Right lobe of liver (tissue), 6 donors: ENCODE data around the gene XIST. TPM values are rescaled to one million over a fixed set of nuclear protein-coding genes. Genes with fewer than 3 reads are reported as not detected.

Experiments
- ATAC-seq, 4 donors: fragments of 200-7000 bp; cut with Tn5 transposase; one replicate each; pipeline ENCODE4 v1.9.1; 2020; ENCODE audit warnings: mild to moderate bottlenecking in 4 of 4, moderate library complexity in 4 of 4
- DNase-seq, 3 donors: peaks; one replicate each; pipeline ENCODE4 v3.0.0-alpha.2; 2020
- H3K27ac ChIP-seq, 3 donors: fragments of 200-600 bp; one replicate each; pipeline ENCODE4 v1.8.0; 2022
- H3K27me3 ChIP-seq, 2 donors: fragments of 200-600 bp; one replicate each; pipeline ENCODE4 v1.8.0; 2022
- H3K36me3 ChIP-seq, 4 donors: fragments of 200-600 bp; sonication (generic) in 1 of 4; one replicate each; pipeline versions ENCODE4 v1.5.1 to v1.8.0; 2017 to 2022; ENCODE audit warnings: control low read depth in 1 of 4
- H3K4me1 ChIP-seq, 4 donors: fragments of 200-600 bp; sonication (generic) in 1 of 4; one replicate each; pipeline versions ENCODE4 v1.5.1 to v1.8.0; 2017 to 2022; ENCODE audit warnings: control low read depth in 1 of 4
- H3K4me3 ChIP-seq, 3 donors: fragments of 200-600 bp; one replicate each; pipeline ENCODE4 v1.8.0; 2022
- H3K9me3 ChIP-seq, 4 donors: fragments of 200-600 bp; sonication (generic) in 1 of 4; one replicate each; pipeline versions ENCODE4 v1.5.1 to v1.8.0; 2017 to 2022; ENCODE audit warnings: control low read depth in 1 of 4
- POLR2A ChIP-seq: fragments of 450-650 bp; IDR thresholded peaks from one replicate; pipeline ENCODE4 v1.6.1; 2017; ENCODE audit warnings: antibody characterized with exemption, mild to moderate bottlenecking
- WGBS: methylation state at CpG from one replicate; pipeline ENCODE4 v1.1.6; 2018; ENCODE audit warnings: low coverage, low lambda C conversion rate; ENCODE audit not compliant: insufficient coverage; ENCODE audit errors: missing lambda C conversion rate; 5-methylcytosine and 5-hydroxymethylcytosine counted together
- intact Hi-C, 2 donors: fragments of 100-400 bp; cut with DNase I; formaldehyde crosslinking; loops; one replicate each; pipeline versions ENCODE4 v1.11.2 to v1.14.1; 2022
- total RNA-seq, 6 experiments: library from RNA; depleted of rRNA in 2 of 6; stranded (reverse); fragments of >200 nt in 2 of 6; fragmentation: NEBNext Ultra II Directional in 3 of 6; extraction: Animal tissue kit (Norgen Biotek cat#: 25700) in 3 of 6; gene quantifications; one replicate each; pipeline versions ENCODE4 v1.1.0 to v1.2.4, GENCODE V29; 2016 to 2023
- TF ChIP-seq, protein P1 (sequence below), 4 donors: fragments of 200-600 bp in 3 of 4; fragments of 450-650 bp in 1 of 4; IDR thresholded peaks; one replicate each; pipeline versions ENCODE4 v1.5.1 to v1.8.0; 2016 to 2022; ENCODE audit warnings: antibody characterized with exemption in 4 of 4, mild to moderate bottlenecking in 2 of 4
- donor health status: DM: no; HTN: yes; CAD: no.
- donor health status: DM: no; HTN: no; CAD: no.
- donor health status: DM: no; HTN: no; CAD: no.
- donor health status: DM: no; HTN: yes; CAD: no.
- donor health status: DM: no; HTN: yes; CAD: no.

Gene XIST
- total RNA-seq, 6 experiments from 2014 or later: 0.11 to 178 (median 99.4) TPM

GRCh38 chrX:73836956-73837477 lies 15.5 kb downstream of the XIST start:
- Histone ChIP-seq H3K9me3 (no peaks in the 10 kb centered on the region), H3K4me3 (no peak overlapping the region), H3K27ac (no peak overlapping the region), H3K36me3 (peaks cover 0 to 3% (median 0%) of the 10 kb centered on the region in 4 donors), H3K27me3 (no peaks in the 10 kb centered on the region), H3K4me1 (peaks cover 0 to 5% (median 0%) of the 10 kb centered on the region in 4 donors)
- intact Hi-C loops: no loop called here
- no peak for ATAC-seq
- no peak for DNase-seq
- WGBS: 57% methylated on average over 1 of the region's 1 CpG
- TF ChIP-seq, protein P1, sequence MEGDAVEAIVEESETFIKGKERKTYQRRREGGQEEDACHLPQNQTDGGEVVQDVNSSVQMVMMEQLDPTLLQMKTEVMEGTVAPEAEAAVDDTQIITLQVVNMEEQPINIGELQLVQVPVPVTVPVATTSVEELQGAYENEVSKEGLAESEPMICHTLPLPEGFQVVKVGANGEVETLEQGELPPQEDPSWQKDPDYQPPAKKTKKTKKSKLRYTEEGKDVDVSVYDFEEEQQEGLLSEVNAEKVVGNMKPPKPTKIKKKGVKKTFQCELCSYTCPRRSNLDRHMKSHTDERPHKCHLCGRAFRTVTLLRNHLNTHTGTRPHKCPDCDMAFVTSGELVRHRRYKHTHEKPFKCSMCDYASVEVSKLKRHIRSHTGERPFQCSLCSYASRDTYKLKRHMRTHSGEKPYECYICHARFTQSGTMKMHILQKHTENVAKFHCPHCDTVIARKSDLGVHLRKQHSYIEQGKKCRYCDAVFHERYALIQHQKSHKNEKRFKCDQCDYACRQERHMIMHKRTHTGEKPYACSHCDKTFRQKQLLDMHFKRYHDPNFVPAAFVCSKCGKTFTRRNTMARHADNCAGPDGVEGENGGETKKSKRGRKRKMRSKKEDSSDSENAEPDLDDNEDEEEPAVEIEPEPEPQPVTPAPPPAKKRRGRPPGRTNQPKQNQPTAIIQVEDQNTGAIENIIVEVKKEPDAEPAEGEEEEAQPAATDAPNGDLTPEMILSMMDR (IDR thresholded peaks at IDR 0.05): no peak
- no peak for TF ChIP-seq POLR2A

GRCh38 chrX:73834219-73834618 lies 18.3 kb downstream of the XIST start:
- DNase-seq (no peak), ATAC-seq (no peak)
- Histone ChIP-seq H3K9me3 (no peaks in the 10 kb centered on the region), H3K27me3 (no peaks in the 10 kb centered on the region), H3K4me3 (no peak overlapping the region), H3K4me1 (no peaks in the 10 kb centered on the region), H3K36me3 (peaks cover 0 to 14% (median 3%) of the 10 kb centered on the region in 4 donors), H3K27ac (no peak overlapping the region)
- intact Hi-C loops: no loop called here
- TF ChIP-seq, protein P1 (IDR thresholded peaks at IDR 0.05): no peak
- TF ChIP-seq POLR2A: no peak
- 82% methylated on average over 3 of the region's 3 CpGs for WGBS

GRCh38 chrX:73832319-73832718 lies 20.2 kb downstream of the XIST start:
- H3K27ac ChIP-seq: no peak overlapping the region
- no peak for ATAC-seq
- no peaks in the 10 kb centered on the region for H3K27me3 ChIP-seq
- intact Hi-C loops: no loop called here
- no peak for TF ChIP-seq POLR2A
- TF ChIP-seq, protein P1 (IDR thresholded peaks at IDR 0.05): no peak
- H3K4me3 ChIP-seq: no peak overlapping the region
- WGBS: 66% methylated on average over 4 of the region's 4 CpGs
- no peaks in the 10 kb centered on the region for H3K9me3 ChIP-seq
- no peak for DNase-seq
- H3K36me3 ChIP-seq: peaks cover 0 to 25% (median 12%) of the 10 kb centered on the region in 4 donors
- H3K4me1 ChIP-seq: no peaks in the 10 kb centered on the region

DNA sequence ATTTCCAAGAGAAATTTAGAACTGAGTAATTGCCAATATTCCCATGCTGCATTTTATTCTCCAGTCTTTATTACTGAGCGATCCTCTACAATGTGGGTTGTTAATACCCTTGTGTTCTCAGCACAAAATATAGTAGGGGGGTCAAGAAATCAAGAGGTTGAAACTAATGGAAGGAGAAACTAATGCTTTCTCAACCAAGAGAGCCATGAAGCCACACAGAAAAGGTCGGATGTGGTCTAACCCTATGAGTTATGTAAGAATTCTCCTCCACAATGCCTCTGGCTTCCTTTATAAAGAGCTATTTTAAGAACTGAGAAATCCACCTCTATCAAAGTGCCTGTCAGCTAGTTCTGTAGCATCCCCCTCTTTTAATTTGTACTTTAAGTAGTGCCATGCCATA lies 21.0 kb downstream of the XIST start:
- WGBS: 58% methylated on average over 2 of the region's 2 CpGs
- Histone ChIP-seq H3K9me3 (no peaks in the 10 kb centered on the region), H3K27me3 (no peaks in the 10 kb centered on the region), H3K36me3 (peaks cover 0 to 33% (median 14%) of the 10 kb centered on the region in 4 donors), H3K4me1 (no peaks in the 10 kb centered on the region), H3K4me3 (no peak overlapping the region), H3K27ac (no peak overlapping the region)
- intact Hi-C loops: no loop called here
- TF ChIP-seq POLR2A: no peak
- TF ChIP-seq, protein P1 (IDR thresholded peaks at IDR 0.05): no peak
- ATAC-seq (no peak), DNase-seq (no peak)
